IPS-20b (cell line): Measurements from ENCODE around the gene FAM209A.
"Not testable (repeated sequence)": the region's sequence is repeated elsewhere in the genome, so short reads cannot be mapped to it uniquely, and the experiment has no call there.

ENCODE experiments used
- H3K27ac ChIP-seq: one replicate; pipeline ENCODE4 v1.5.1; 2013; ENCODE audit warnings: low read length
- H3K27me3 ChIP-seq: 2 replicates; pipeline ENCODE4 v1.6.1; 2013; ENCODE audit warnings: mild to moderate bottlenecking, low read length, inconsistent platforms; ENCODE audit not compliant: insufficient read depth
- H3K36me3 ChIP-seq: 2 replicates; pipeline ENCODE4 v1.6.1; 2013; ENCODE audit warnings: low read depth, mild to moderate bottlenecking, inconsistent platforms, low read length, moderate library complexity; ENCODE audit not compliant: insufficient read depth
- H3K4me1 ChIP-seq: 2 replicates; pipeline ENCODE4 v1.6.1; 2013; ENCODE audit warnings: mild to moderate bottlenecking, control low read depth, inconsistent platforms, low read length, moderate library complexity; ENCODE audit not compliant: insufficient read depth
- H3K4me3 ChIP-seq: 2 replicates; pipeline ENCODE4 v1.5.1; 2013; ENCODE audit warnings: mild to moderate bottlenecking, low read length, inconsistent platforms
- H3K9ac ChIP-seq: 2 replicates; pipeline ENCODE4 v1.6.1; 2013; ENCODE audit warnings: low read depth, mild to moderate bottlenecking, inconsistent platforms, low read length, moderate library complexity
- H3K9me3 ChIP-seq: 2 replicates; pipeline ENCODE4 v1.6.1; 2013; ENCODE audit warnings: mild to moderate bottlenecking, low read depth, low read length, inconsistent platforms; ENCODE audit not compliant: insufficient read depth

Gene FAM209A

GRCh38 chr20:56542489-56543030 is 18.0 kb downstream of the FAM209A start:
- Histone ChIP-seq H3K9me3 (no peaks in the 10 kb centered on the region), H3K27ac (no peak overlapping the region), H3K36me3 (no peaks in the 10 kb centered on the region), H3K4me1 (no peaks in the 10 kb centered on the region), H3K9ac (no peak overlapping the region), H3K4me3 (no peak overlapping the region), H3K27me3 (no peaks in the 10 kb centered on the region)

DNA sequence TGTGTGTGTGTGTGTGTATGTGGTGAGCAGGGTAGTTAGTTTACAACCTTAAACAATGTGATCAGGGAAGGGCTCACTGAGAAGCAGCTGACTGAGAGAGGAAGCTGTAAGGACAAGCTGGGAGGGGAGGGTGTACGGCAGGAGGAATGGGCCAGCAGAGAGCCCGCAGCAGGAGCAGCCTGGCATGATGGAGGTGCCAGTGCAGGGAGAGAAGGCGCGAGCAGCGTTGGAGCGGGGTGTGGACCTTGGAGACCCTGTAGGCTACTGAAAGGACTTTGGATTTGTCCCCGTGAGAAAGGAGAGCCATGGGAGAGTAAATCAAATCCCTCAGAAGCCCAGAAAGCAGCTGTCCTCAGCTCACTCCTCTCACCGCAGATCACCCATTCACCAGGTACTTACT is 27.0 kb downstream of the FAM209A start:
- no peaks in the 10 kb centered on the region for H3K4me1 ChIP-seq
- no peak overlapping the region for H3K4me3 ChIP-seq
- no peaks in the 10 kb centered on the region for H3K36me3 ChIP-seq
- H3K9ac ChIP-seq, result no peak overlapping the region
- H3K27me3 ChIP-seq, result no peaks in the 10 kb centered on the region
- no peaks in the 10 kb centered on the region for H3K9me3 ChIP-seq
- no peak overlapping the region for H3K27ac ChIP-seq

DNA sequence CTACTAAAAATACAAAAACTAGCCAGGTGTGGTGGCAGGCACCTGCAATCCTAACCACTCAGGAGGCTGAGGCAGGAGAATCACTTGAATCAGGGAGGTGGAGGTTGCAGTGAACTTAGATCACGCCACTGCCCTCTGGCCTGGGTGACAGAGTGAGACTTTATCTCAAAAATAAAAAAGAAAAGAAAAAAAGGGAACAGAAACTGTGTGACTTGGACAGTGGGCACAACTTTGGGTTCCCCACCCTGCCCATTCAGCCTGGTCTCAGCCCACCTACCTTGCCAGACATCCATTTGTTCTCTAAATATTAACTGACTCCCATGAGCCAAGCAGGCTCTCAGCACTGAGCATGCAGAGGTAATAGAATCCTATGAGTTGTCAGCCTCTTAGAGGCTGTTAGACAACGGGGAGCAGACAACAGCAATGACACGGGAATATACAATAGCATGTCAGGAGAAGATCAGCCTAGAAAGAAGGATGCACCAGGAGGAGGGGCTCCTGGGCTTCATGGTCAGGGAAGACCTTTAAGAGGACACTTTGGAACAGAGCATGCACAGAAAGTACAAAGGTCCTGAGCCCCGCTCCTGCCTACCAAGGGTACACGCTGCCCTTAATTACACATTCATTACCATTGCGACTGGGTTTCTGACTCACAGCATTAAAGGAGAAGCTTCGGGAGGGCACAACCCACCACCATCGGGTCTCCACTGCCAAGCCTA is 28.5 kb downstream of the FAM209A start:
- H3K9me3 ChIP-seq, result no peaks in the 10 kb centered on the region
- no peak overlapping the region for H3K4me3 ChIP-seq
- H3K27ac ChIP-seq, result no peak overlapping the region
- H3K36me3 ChIP-seq, result no peaks in the 10 kb centered on the region
- no peak overlapping the region for H3K9ac ChIP-seq
- H3K4me1 ChIP-seq, result no peaks in the 10 kb centered on the region
- H3K27me3 ChIP-seq, result no peaks in the 10 kb centered on the region

- H3K36me3 ChIP-seq, result no peaks in the 10 kb centered on the region
- no peaks in the 10 kb centered on the region for H3K4me1 ChIP-seq
- H3K27me3 ChIP-seq, result no peaks in the 10 kb centered on the region
- H3K4me3 ChIP-seq, result no peak overlapping the region
- H3K9me3 ChIP-seq, result no peaks in the 10 kb centered on the region
- no peak overlapping the region for H3K27ac ChIP-seq
- no peak overlapping the region for H3K9ac ChIP-seq
Observed at GRCh38 chr20:56554869-56555268, 30.3 kb downstream of the FAM209A start.

DNA sequence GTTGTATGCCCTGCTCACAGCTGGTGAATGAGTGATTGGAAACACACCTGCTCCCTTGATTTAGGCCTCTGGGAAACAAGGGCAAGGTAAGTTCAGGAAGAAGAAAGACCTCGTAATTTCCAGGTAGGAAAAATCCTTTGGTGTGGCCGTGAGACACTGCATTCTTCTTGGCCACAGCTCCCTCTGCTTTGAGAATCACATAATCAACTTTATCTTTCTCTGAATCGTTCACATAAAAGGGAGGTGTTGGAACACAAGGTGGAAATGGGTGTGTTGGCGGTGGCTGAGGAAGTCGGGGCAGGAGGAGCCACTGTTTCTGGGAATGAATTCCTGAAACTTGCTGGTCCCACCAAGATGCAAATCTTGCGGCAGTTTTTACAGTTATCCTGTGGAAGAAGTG is 34.4 kb downstream of the FAM209A start:
- Histone ChIP-seq H3K27me3 (no peaks in the 10 kb centered on the region), H3K36me3 (no peaks in the 10 kb centered on the region), H3K9ac (no peak overlapping the region), H3K4me3 (no peak overlapping the region), H3K27ac (no peak overlapping the region), H3K9me3 (no peaks in the 10 kb centered on the region), H3K4me1 (no peaks in the 10 kb centered on the region)

DNA sequence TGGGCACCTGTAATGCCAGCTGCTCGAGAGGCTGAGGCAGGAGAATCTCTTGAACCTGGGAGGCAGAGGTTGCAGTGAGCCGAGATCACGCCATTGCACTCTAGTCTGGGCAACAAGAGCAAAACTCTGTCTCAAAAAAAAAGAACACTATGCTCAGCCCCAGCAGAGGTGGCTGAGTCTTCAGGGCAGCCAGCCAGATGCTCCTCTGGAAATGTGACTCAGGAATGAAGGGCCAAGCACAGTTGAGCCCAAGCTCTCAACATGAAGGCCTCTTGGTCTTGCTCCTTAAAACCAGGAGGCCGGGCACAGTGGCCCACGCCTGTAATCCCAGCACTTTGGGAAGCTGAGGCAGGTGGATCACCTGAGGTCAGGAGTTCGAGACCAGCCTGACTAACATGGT is 40.0 kb downstream of the FAM209A start:
- H3K27ac ChIP-seq, H3K9ac ChIP-seq, H3K36me3 ChIP-seq, H3K4me3 ChIP-seq, H3K4me1 ChIP-seq, H3K9me3 ChIP-seq, H3K27me3 ChIP-seq: not testable (repeated sequence)

DNA sequence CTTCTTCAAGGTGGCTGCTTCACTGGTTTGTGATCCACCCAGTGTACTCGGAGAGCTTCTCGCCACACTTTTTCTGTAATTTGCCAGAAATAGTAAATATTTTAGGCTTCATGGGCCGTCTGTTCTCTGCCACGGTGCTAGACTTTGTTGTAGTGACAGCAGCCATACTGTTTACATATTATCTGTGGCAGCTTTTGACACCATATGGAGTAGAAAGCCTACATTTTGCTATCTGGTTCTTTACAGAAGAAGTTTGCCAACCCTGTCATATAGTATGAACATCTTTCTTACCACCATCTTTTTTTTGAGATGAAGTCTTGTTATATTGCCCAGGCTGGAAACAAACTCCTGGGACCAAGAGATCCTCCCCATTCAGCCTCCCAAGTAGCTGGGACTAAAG is 41.0 kb downstream of the FAM209A start:
- H3K9me3 ChIP-seq, result no peaks in the 10 kb centered on the region
- H3K36me3 ChIP-seq, result no peaks in the 10 kb centered on the region
- no peaks in the 10 kb centered on the region for H3K27me3 ChIP-seq
- H3K9ac ChIP-seq, result no peak overlapping the region
- peaks cover 8% of the 10 kb centered on the region; the same call in 1 of the 2 replicates for H3K4me1 ChIP-seq
- no peak overlapping the region for H3K4me3 ChIP-seq
- H3K27ac ChIP-seq, result no peak overlapping the region

DNA sequence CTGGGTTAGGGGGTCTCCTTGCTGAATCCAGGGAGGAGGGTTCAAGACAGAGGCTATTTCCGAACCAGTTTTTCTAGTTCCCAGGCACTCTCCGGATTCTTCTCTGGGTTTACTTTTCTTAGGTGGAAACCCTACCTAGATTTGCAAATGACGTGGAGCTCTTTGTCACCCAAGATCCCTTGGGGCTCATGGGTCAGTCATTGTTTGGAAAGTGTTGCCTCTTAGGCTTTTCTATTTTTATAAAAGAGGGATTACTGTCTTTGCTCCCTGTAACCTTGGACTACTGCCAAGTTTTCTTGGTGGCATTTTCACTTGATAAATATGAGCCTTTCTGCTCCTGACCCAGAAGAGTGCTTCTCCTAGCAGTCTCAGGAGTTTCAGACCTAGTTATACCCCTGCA is 42.1 kb downstream of the FAM209A start:
- H3K9me3 ChIP-seq, result no peaks in the 10 kb centered on the region; the same call in 1 of the 2 replicates
- no peaks in the 10 kb centered on the region for H3K36me3 ChIP-seq
- H3K4me3 ChIP-seq, result no peak overlapping the region; the same call in 1 of the 2 replicates
- H3K9ac ChIP-seq, result no peak overlapping the region
- H3K27me3 ChIP-seq, result no peaks in the 10 kb centered on the region
- H3K27ac ChIP-seq, result no peak overlapping the region
- H3K4me1 ChIP-seq, result peaks cover 8% of the 10 kb centered on the region; the same call in 1 of the 2 replicates

- H3K27ac ChIP-seq, result no peak overlapping the region
- peaks cover 8% of the 10 kb centered on the region; the same call in 1 of the 2 replicates for H3K4me1 ChIP-seq
- no peaks in the 10 kb centered on the region for H3K36me3 ChIP-seq
Observed at GRCh38 chr20:56570832-56571231, 46.3 kb downstream of the FAM209A start.

DNA sequence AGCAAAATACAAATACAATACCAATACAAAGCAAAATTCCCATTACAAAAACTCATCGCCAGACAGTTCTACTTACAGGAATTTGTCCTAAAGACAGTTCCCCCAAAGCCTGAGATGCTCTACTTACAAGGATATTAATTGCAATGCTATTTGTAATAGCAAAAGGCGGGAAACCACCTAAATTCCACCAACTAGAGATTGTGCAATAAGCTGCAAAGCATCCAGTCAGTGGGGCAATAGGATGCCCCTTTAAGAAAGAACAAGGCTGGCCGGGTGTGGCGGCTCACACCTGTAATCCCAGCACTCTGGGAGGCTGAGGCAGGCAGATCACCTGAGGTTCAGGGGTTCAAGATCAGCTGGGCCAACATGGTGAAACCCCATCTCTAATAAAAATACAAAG is 47.6 kb downstream of the FAM209A start:
- Histone ChIP-seq H3K27me3 (no peaks in the 10 kb centered on the region), H3K4me1 (no peaks in the 10 kb centered on the region), H3K9ac (no peak overlapping the region), H3K27ac (no peak overlapping the region), H3K4me3 (no peak overlapping the region), H3K9me3 (no peaks in the 10 kb centered on the region; the same call in 1 of the 2 replicates), H3K36me3 (no peaks in the 10 kb centered on the region)

More at GRCh38 chr20:56570832-56571231, 46.3 kb downstream of the FAM209A start:
- H3K9me3 ChIP-seq, result no peaks in the 10 kb centered on the region; the same call in 1 of the 2 replicates
- H3K9ac ChIP-seq, result no peak overlapping the region
- H3K4me3 ChIP-seq, result no peak overlapping the region
- no peaks in the 10 kb centered on the region for H3K27me3 ChIP-seq

DNA sequence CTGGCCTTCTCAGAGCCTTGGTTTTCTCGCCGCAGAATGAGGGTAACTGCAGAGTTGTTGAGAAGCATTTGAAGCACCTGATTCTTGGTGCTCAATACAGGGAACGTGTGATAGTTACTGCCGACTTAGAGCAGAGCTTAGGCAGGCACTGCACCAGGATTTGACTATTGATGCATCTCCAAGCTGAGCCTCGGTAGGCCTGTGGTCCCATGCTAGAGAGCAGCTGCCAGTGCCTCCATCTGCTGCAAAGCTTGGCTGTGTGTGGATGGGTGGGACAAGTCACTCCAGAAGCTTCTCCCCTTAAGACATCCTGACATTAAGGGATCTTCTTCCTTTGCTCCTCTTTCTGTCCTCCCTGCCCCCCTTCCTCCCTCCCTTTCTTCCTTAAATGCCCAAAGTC is 49.4 kb downstream of the FAM209A start:
- no peaks in the 10 kb centered on the region for H3K36me3 ChIP-seq
- H3K27ac ChIP-seq, result no peak overlapping the region
- no peak overlapping the region for H3K9ac ChIP-seq
- no peaks in the 10 kb centered on the region for H3K4me1 ChIP-seq
- no peak overlapping the region for H3K4me3 ChIP-seq
- H3K9me3 ChIP-seq, result no peaks in the 10 kb centered on the region; the same call in 1 of the 2 replicates
- H3K27me3 ChIP-seq, result no peaks in the 10 kb centered on the region

- H3K36me3 ChIP-seq, result no peaks in the 10 kb centered on the region
- no peaks in the 10 kb centered on the region for H3K4me1 ChIP-seq
- no peaks in the 10 kb centered on the region for H3K27me3 ChIP-seq
Observed at GRCh38 chr20:56574531-56575142, 50.1 kb downstream of the FAM209A start.

More at GRCh38 chr20:56574531-56575142, 50.1 kb downstream of the FAM209A start:
- Histone ChIP-seq H3K9me3 (no peaks in the 10 kb centered on the region; the same call in 1 of the 2 replicates), H3K4me3 (no peak overlapping the region), H3K9ac (no peak overlapping the region), H3K27ac (no peak overlapping the region)
